Upper lobe of left lung (tissue), 6 donors: ENCODE results near the gene ALKBH7. TPM values are rescaled to one million over a fixed set of nuclear protein-coding genes. Genes with fewer than 3 reads are reported as not detected.
A peak's percentile ranks its signal among the peaks of the same experiment; 100 is the strongest.

ENCODE experiments used
- ATAC-seq, 2 donors: fragments of 200-7000 bp; cut with Tn5 transposase; one replicate each; pipeline ENCODE4 v1.9.1; 2022; ENCODE audit warnings: mild to moderate bottlenecking in 2 of 2, moderate library complexity in 2 of 2; ENCODE audit not compliant: low FRiP score in 2 of 2
- DNase-seq, 2 donors: peaks; one replicate each; pipeline ENCODE4 v3.0.0-alpha.2; 2019 to 2020
- H3K27ac ChIP-seq, 4 donors: fragments of 200-600 bp; sonication (generic); one replicate each; pipeline ENCODE4 v1.5.1; 2016 to 2019
- H3K27me3 ChIP-seq, 4 donors: fragments of 200-600 bp; sonication (generic); one replicate each; pipeline ENCODE4 v1.5.1; 2017 to 2019
- H3K36me3 ChIP-seq, 4 donors: fragments of 200-600 bp; sonication (generic); one replicate each; pipeline ENCODE4 v1.5.1; 2016 to 2019
- H3K4me1 ChIP-seq, 4 donors: fragments of 200-600 bp; sonication (generic); one replicate each; pipeline ENCODE4 v1.5.1; 2018 to 2019
- H3K4me3 ChIP-seq, 4 donors: fragments of 200-600 bp; sonication (generic); one replicate each; pipeline ENCODE4 v1.5.1; 2017 to 2019; ENCODE audit warnings: mild to moderate bottlenecking in 2 of 4, moderate library complexity in 1 of 4
- H3K9me3 ChIP-seq, 4 donors: fragments of 200-600 bp; sonication (generic); one replicate each; pipeline ENCODE4 v1.5.1; 2018 to 2019
- CTCF ChIP-seq, 6 experiments: fragments of 450-650 bp in 4 of 6; fragments of 200-600 bp in 2 of 6; sonication (generic) in 2 of 6; IDR thresholded peaks; one replicate each; pipeline ENCODE4 v1.5.1; 2016 to 2019; ENCODE audit warnings: antibody characterized with exemption in 6 of 6
- EP300 ChIP-seq, 4 donors: sonication (generic); formaldehyde crosslinking; IDR thresholded peaks; one replicate each; pipeline ENCODE4 v1.5.1; 2017; ENCODE audit warnings: antibody characterized with exemption in 4 of 4, control low read depth in 2 of 4
- POLR2A ChIP-seq, 4 donors: fragments of 450-650 bp; IDR thresholded peaks; one replicate each; pipeline ENCODE4 v1.5.1; 2016 to 2017; ENCODE audit warnings: antibody characterized with exemption in 4 of 4, mild to moderate bottlenecking in 2 of 4
- POLR2AphosphoS5 ChIP-seq, 2 donors: sonication (generic); formaldehyde crosslinking; IDR thresholded peaks; one replicate each; pipeline ENCODE4 v1.5.1; 2017; ENCODE audit warnings: antibody characterized with exemption in 2 of 2
- WGBS, 2 donors: methylation state at CpG; one replicate each; pipeline ENCODE4 v1.1.5; 2017 to 2018; 5-methylcytosine and 5-hydroxymethylcytosine counted together
- total RNA-seq, 6 donors: library from RNA; depleted of rRNA in 4 of 6; stranded (reverse); fragments of >200 nt in 4 of 6; gene quantifications; one replicate each; pipeline versions ENCODE4 v1.1.0 to v1.2.1, GENCODE V29; 2016 to 2021
- donor health status: DM: no; HTN: no; CAD: no; lungs with moderate emphysema.
- donor health status: DM: no; HTN: yes; CAD: no; lungs with severe emphysema.

Gene ALKBH7
- total RNA-seq, 6 donors from 2014 or later: 58.5 to 105 (median 77.0) TPM

DNA sequence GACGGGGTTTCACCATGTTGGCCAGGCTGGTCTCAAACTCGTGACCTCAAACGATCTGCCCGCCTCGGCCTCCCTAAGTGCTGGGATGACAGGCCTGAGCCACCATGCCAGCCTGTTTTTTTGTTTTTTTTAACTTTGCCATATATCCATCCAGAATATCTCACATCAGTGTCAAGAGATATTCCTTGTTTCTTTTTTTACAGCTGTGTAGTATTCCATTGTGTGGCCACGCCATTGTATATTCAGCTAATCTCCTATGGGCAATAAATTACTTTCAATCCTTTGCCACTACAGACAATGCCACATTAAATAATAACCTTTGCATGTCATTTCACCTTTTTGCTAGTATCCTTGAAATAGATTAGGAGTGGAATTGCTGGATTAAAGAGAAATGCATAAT lies 36.8 kb downstream of the ALKBH7 start:
- ATAC-seq: no peak
- H3K4me3 ChIP-seq: no peak overlapping the region

DNA sequence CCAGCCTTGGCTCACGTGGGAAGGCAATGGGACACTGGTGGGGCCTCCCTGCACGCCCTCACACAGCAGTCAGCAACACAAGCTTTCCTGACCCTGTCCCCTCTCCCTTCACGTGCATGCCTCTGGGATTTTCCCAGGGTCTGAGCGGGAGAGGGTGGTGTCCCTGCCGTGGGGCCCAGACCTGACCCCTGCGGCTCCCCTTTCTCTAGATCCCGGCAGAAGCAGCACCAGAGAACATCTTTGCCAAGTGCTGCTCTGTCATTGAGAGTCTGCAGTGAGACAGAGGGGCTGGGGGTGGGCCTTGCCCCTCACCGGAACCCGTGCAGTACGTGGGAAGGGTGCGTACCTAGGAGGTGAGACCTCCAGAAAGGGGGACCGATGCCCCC lies 39.5 kb downstream of the ALKBH7 start:
- no peak overlapping the region for H3K27ac ChIP-seq

More for the DNA sequence above, 36.8 kb downstream of the ALKBH7 start:
- Histone ChIP-seq H3K27ac (no peak overlapping the region), H3K36me3 (peaks cover 1 to 10% (median 4%) of the 10 kb centered on the region in 4 donors), H3K9me3 (no peaks in the 10 kb centered on the region), H3K4me1 (peaks cover 0 to 10% (median 4%) of the 10 kb centered on the region in 4 donors), H3K27me3 (no peaks in the 10 kb centered on the region)
- DNase-seq: no peak
- WGBS, 2 donors: 93 to 98% methylated on average over 6 of the region's 6 CpGs
- TF ChIP-seq POLR2AphosphoS5 (IDR thresholded peaks at IDR 0.05): no peak
- TF ChIP-seq POLR2A (IDR thresholded peaks at IDR 0.05): no peak
- no peak for TF ChIP-seq CTCF (IDR thresholded peaks at IDR 0.05)

GRCh38 chr19:6412447-6413091 lies 40.0 kb downstream of the ALKBH7 start:
- no peaks in the 10 kb centered on the region for H3K27me3 ChIP-seq
- ATAC-seq: peak; percentile 49 to 59
- no peaks in the 10 kb centered on the region for H3K9me3 ChIP-seq
- peak overlapping the region in 1 of 4 donors; percentile 55 for H3K27ac ChIP-seq
- peak in 5 of 6 experiments; percentile 25 to 58 (median 42) for TF ChIP-seq CTCF (IDR thresholded peaks at IDR 0.05)
- no peak for TF ChIP-seq POLR2A (IDR thresholded peaks at IDR 0.05)
- TF ChIP-seq EP300 (IDR thresholded peaks at IDR 0.05): no peak
- peak in 1 of 2 donors; percentile 35 for DNase-seq
- H3K4me3 ChIP-seq: no peak overlapping the region
- H3K36me3 ChIP-seq: peaks cover 32 to 42% (median 37%) of the 10 kb centered on the region in 4 donors
- H3K4me1 ChIP-seq: peaks cover 0 to 10% (median 4%) of the 10 kb centered on the region in 4 donors
- 52 to 57% methylated on average over 6 to 15 of the region's 15 CpGs for WGBS, 2 donors

More for the DNA sequence above, 39.5 kb downstream of the ALKBH7 start:
- DNase-seq: no peak
- Histone ChIP-seq H3K9me3 (no peaks in the 10 kb centered on the region), H3K27me3 (no peaks in the 10 kb centered on the region), H3K4me1 (peaks cover 0 to 10% (median 4%) of the 10 kb centered on the region in 4 donors), H3K4me3 (no peak overlapping the region), H3K36me3 (peaks cover 27 to 37% (median 32%) of the 10 kb centered on the region in 4 donors)
- TF ChIP-seq EP300 (IDR thresholded peaks at IDR 0.05) (no peak), POLR2AphosphoS5 (IDR thresholded peaks at IDR 0.05) (no peak), CTCF (IDR thresholded peaks at IDR 0.05) (no peak), POLR2A (IDR thresholded peaks at IDR 0.05) (no peak)
- WGBS, 2 donors: 81 to 87% methylated on average over 7 to 12 of the region's 12 CpGs
- ATAC-seq: peak in 1 of 2 donors; percentile 32

DNA sequence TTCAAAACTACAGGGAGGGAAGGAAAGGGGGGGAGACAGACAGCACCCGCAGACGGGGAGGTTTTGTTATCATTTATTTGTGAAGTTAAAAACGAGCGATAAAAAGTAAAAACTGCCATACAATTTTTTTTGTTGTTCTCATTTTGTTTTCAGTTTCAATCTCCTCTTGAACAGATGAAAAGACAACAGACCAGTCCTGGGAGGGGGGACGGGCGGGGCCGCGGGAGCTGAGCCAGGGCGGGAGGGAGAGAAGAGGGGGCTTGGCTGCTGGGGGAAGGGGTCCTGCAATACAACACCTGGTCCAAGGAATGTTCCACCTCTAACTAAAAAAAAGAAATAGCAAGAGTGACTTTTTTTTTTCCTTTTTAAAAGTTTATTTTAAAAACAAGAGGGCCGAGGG lies 40.7 kb downstream of the ALKBH7 start:
- H3K36me3 ChIP-seq: peaks cover 38 to 49% (median 44%) of the 10 kb centered on the region in 4 donors
- peak in 1 of 2 donors; percentile 77 for DNase-seq
- no peak for ATAC-seq
- no peak overlapping the region for H3K4me3 ChIP-seq
- 48 to 52% methylated on average over 10 of the region's 10 CpGs for WGBS, 2 donors
- TF ChIP-seq POLR2A (IDR thresholded peaks at IDR 0.05) (no peak), CTCF (IDR thresholded peaks at IDR 0.05) (no peak), EP300 (IDR thresholded peaks at IDR 0.05) (no peak), POLR2AphosphoS5 (IDR thresholded peaks at IDR 0.05) (no peak)
- peak overlapping the region in 1 of 4 donors; percentile 38 for H3K27ac ChIP-seq
- peaks cover 0 to 10% (median 4%) of the 10 kb centered on the region in 4 donors for H3K4me1 ChIP-seq
- no peaks in the 10 kb centered on the region for H3K27me3 ChIP-seq
- H3K9me3 ChIP-seq: no peaks in the 10 kb centered on the region
